Measurements from ENCODE around the gene PRKAG2.

PRKAG2 gene

GRCh38 chr7:151568956-151569940, 307.7 kb downstream of the PRKAG2 start:
- H3K36me3 ChIP-seq (ENCODE audit: control insufficient read depth in 5 of 5, insufficient read depth in 5 of 5, low read length in 5 of 5) = peaks cover 7 to 25% (median 8%) of the 10 kb centered on the region in 5 donors
- no peak overlapping the region for H3K27ac ChIP-seq (ENCODE audit: low read depth, low read length)

GRCh38 chr7:151566897-151567320, 310.0 kb downstream of the PRKAG2 start:
- Histone ChIP-seq H3K27ac (ENCODE audit: low read depth, low read length) (no peak overlapping the region), H3K27me3 (ENCODE audit: control insufficient read depth in 5 of 5, insufficient read depth in 4 of 5, low read length in 5 of 5) (no peaks in the 10 kb centered on the region), H3K4me3 (ENCODE audit: low read depth in 1 of 5, low read length in 5 of 5) (peak overlapping the region in 1 of 5 donors; percentile 15), H3K4me1 (ENCODE audit: control insufficient read depth in 5 of 5, insufficient read depth in 5 of 5, low read length in 5 of 5) (peaks cover 2 to 8% (median 7%) of the 10 kb centered on the region in 5 donors), H3K9me3 (ENCODE audit: control insufficient read depth in 5 of 5, low read length in 5 of 5) (no peaks in the 10 kb centered on the region), H3K9ac (ENCODE audit: low read length in 5 of 5) (no peak overlapping the region), H3K36me3 (ENCODE audit: control insufficient read depth in 5 of 5, insufficient read depth in 5 of 5, low read length in 5 of 5) (peaks cover 13 to 36% (median 22%) of the 10 kb centered on the region in 5 donors)

More at GRCh38 chr7:151568956-151569940, 307.7 kb downstream of the PRKAG2 start:
- Histone ChIP-seq H3K4me3 (ENCODE audit: low read depth in 1 of 5, low read length in 5 of 5) (no peak overlapping the region), H3K9me3 (ENCODE audit: control insufficient read depth in 5 of 5, low read length in 5 of 5) (no peaks in the 10 kb centered on the region), H3K27me3 (ENCODE audit: control insufficient read depth in 5 of 5, insufficient read depth in 4 of 5, low read length in 5 of 5) (no peaks in the 10 kb centered on the region), H3K9ac (ENCODE audit: low read length in 5 of 5) (no peak overlapping the region), H3K4me1 (ENCODE audit: control insufficient read depth in 5 of 5, insufficient read depth in 5 of 5, low read length in 5 of 5) (peaks cover 2 to 8% (median 7%) of the 10 kb centered on the region in 5 donors)

GRCh38 chr7:151565541-151565940, 311.4 kb downstream of the PRKAG2 start:
- Histone ChIP-seq H3K27me3 (ENCODE audit: control insufficient read depth in 5 of 5, insufficient read depth in 4 of 5, low read length in 5 of 5) (no peaks in the 10 kb centered on the region), H3K9ac (ENCODE audit: low read length in 5 of 5) (no peak overlapping the region), H3K4me3 (ENCODE audit: low read depth in 1 of 5, low read length in 5 of 5) (no peak overlapping the region), H3K9me3 (ENCODE audit: control insufficient read depth in 5 of 5, low read length in 5 of 5) (no peaks in the 10 kb centered on the region), H3K36me3 (ENCODE audit: control insufficient read depth in 5 of 5, insufficient read depth in 5 of 5, low read length in 5 of 5) (peaks cover 19 to 40% (median 31%) of the 10 kb centered on the region in 5 donors), H3K27ac (ENCODE audit: low read depth, low read length) (no peak overlapping the region), H3K4me1 (ENCODE audit: control insufficient read depth in 5 of 5, insufficient read depth in 5 of 5, low read length in 5 of 5) (peaks cover 2 to 8% (median 7%) of the 10 kb centered on the region in 5 donors)

GRCh38 chr7:151560243-151560642, 316.7 kb downstream of the PRKAG2 start:
- Histone ChIP-seq H3K36me3 (ENCODE audit: control insufficient read depth in 5 of 5, insufficient read depth in 5 of 5, low read length in 5 of 5) (peaks cover 19 to 64% (median 58%) of the 10 kb centered on the region in 5 donors), H3K9me3 (ENCODE audit: control insufficient read depth in 5 of 5, low read length in 5 of 5) (no peaks in the 10 kb centered on the region), H3K4me1 (ENCODE audit: control insufficient read depth in 5 of 5, insufficient read depth in 5 of 5, low read length in 5 of 5) (no peaks in the 10 kb centered on the region), H3K27me3 (ENCODE audit: control insufficient read depth in 5 of 5, insufficient read depth in 4 of 5, low read length in 5 of 5) (no peaks in the 10 kb centered on the region), H3K9ac (ENCODE audit: low read length in 5 of 5) (no peak overlapping the region), H3K4me3 (ENCODE audit: low read depth in 1 of 5, low read length in 5 of 5) (no peak overlapping the region), H3K27ac (ENCODE audit: low read depth, low read length) (no peak overlapping the region)

GRCh38 chr7:151559557-151560183, 317.2 kb downstream of the PRKAG2 start:
- Histone ChIP-seq H3K9ac (ENCODE audit: low read length in 5 of 5) (no peak overlapping the region), H3K9me3 (ENCODE audit: control insufficient read depth in 5 of 5, low read length in 5 of 5) (no peaks in the 10 kb centered on the region), H3K4me3 (ENCODE audit: low read depth in 1 of 5, low read length in 5 of 5) (no peak overlapping the region), H3K27ac (ENCODE audit: low read depth, low read length) (no peak overlapping the region), H3K36me3 (ENCODE audit: control insufficient read depth in 5 of 5, insufficient read depth in 5 of 5, low read length in 5 of 5) (peaks cover 19 to 65% (median 56%) of the 10 kb centered on the region in 5 donors), H3K27me3 (ENCODE audit: control insufficient read depth in 5 of 5, insufficient read depth in 4 of 5, low read length in 5 of 5) (no peaks in the 10 kb centered on the region), H3K4me1 (ENCODE audit: control insufficient read depth in 5 of 5, insufficient read depth in 5 of 5, low read length in 5 of 5) (no peaks in the 10 kb centered on the region)

GRCh38 chr7:151558575-151558974, 318.3 kb downstream of the PRKAG2 start:
- peaks cover 0 to 7% (median 4%) of the 10 kb centered on the region in 5 donors for H3K4me1 ChIP-seq (ENCODE audit: control insufficient read depth in 5 of 5, insufficient read depth in 5 of 5, low read length in 5 of 5)
- no peak overlapping the region for H3K27ac ChIP-seq (ENCODE audit: low read depth, low read length)
- H3K36me3 ChIP-seq (ENCODE audit: control insufficient read depth in 5 of 5, insufficient read depth in 5 of 5, low read length in 5 of 5) = peaks cover 19 to 55% (median 45%) of the 10 kb centered on the region in 5 donors
- no peak overlapping the region for H3K9ac ChIP-seq (ENCODE audit: low read length in 5 of 5)
- H3K27me3 ChIP-seq (ENCODE audit: control insufficient read depth in 5 of 5, insufficient read depth in 4 of 5, low read length in 5 of 5) = no peaks in the 10 kb centered on the region
- no peaks in the 10 kb centered on the region for H3K9me3 ChIP-seq (ENCODE audit: control insufficient read depth in 5 of 5, low read length in 5 of 5)
- H3K4me3 ChIP-seq (ENCODE audit: low read depth in 1 of 5, low read length in 5 of 5) = no peak overlapping the region

GRCh38 chr7:151556592-151556991, 320.3 kb downstream of the PRKAG2 start:
- no peaks in the 10 kb centered on the region for H3K27me3 ChIP-seq (ENCODE audit: control insufficient read depth in 5 of 5, insufficient read depth in 4 of 5, low read length in 5 of 5)
- peaks cover 15 to 47% (median 40%) of the 10 kb centered on the region in 5 donors for H3K36me3 ChIP-seq (ENCODE audit: control insufficient read depth in 5 of 5, insufficient read depth in 5 of 5, low read length in 5 of 5)
- no peak overlapping the region for H3K9ac ChIP-seq (ENCODE audit: low read length in 5 of 5)
- no peaks in the 10 kb centered on the region for H3K9me3 ChIP-seq (ENCODE audit: control insufficient read depth in 5 of 5, low read length in 5 of 5)
- no peak overlapping the region for H3K27ac ChIP-seq (ENCODE audit: low read depth, low read length)
- peaks cover 0 to 7% (median 4%) of the 10 kb centered on the region in 5 donors for H3K4me1 ChIP-seq (ENCODE audit: control insufficient read depth in 5 of 5, insufficient read depth in 5 of 5, low read length in 5 of 5)
- H3K4me3 ChIP-seq (ENCODE audit: low read depth in 1 of 5, low read length in 5 of 5) = no peak overlapping the region

GRCh38 chr7:151553356-151553755, 323.6 kb downstream of the PRKAG2 start:
- Histone ChIP-seq H3K27me3 (ENCODE audit: control insufficient read depth in 5 of 5, insufficient read depth in 4 of 5, low read length in 5 of 5) (no peaks in the 10 kb centered on the region), H3K9ac (ENCODE audit: low read length in 5 of 5) (no peak overlapping the region), H3K36me3 (ENCODE audit: control insufficient read depth in 5 of 5, insufficient read depth in 5 of 5, low read length in 5 of 5) (peaks cover 0 to 19% (median 15%) of the 10 kb centered on the region in 5 donors), H3K4me1 (ENCODE audit: control insufficient read depth in 5 of 5, insufficient read depth in 5 of 5, low read length in 5 of 5) (peaks cover 0 to 7% (median 4%) of the 10 kb centered on the region in 5 donors), H3K27ac (ENCODE audit: low read depth, low read length) (no peak overlapping the region), H3K9me3 (ENCODE audit: control insufficient read depth in 5 of 5, low read length in 5 of 5) (no peaks in the 10 kb centered on the region), H3K4me3 (ENCODE audit: low read depth in 1 of 5, low read length in 5 of 5) (no peak overlapping the region)

- Histone ChIP-seq H3K27ac (ENCODE audit: low read depth, low read length) (no peak overlapping the region), H3K9ac (ENCODE audit: low read length in 5 of 5) (no peak overlapping the region), H3K27me3 (ENCODE audit: control insufficient read depth in 5 of 5, insufficient read depth in 4 of 5, low read length in 5 of 5) (no peaks in the 10 kb centered on the region), H3K36me3 (ENCODE audit: control insufficient read depth in 5 of 5, insufficient read depth in 5 of 5, low read length in 5 of 5) (peaks cover 0 to 11% (median 9%) of the 10 kb centered on the region in 5 donors), H3K9me3 (ENCODE audit: control insufficient read depth in 5 of 5, low read length in 5 of 5) (no peaks in the 10 kb centered on the region), H3K4me1 (ENCODE audit: control insufficient read depth in 5 of 5, insufficient read depth in 5 of 5, low read length in 5 of 5) (peaks cover 0 to 7% (median 4%) of the 10 kb centered on the region in 5 donors), H3K4me3 (ENCODE audit: low read depth in 1 of 5, low read length in 5 of 5) (no peak overlapping the region)
Observed at GRCh38 chr7:151552352-151553028, 324.4 kb downstream of the PRKAG2 start.
